Measurements from ENCODE around the gene EVPL.

The EVPL gene

DNA sequence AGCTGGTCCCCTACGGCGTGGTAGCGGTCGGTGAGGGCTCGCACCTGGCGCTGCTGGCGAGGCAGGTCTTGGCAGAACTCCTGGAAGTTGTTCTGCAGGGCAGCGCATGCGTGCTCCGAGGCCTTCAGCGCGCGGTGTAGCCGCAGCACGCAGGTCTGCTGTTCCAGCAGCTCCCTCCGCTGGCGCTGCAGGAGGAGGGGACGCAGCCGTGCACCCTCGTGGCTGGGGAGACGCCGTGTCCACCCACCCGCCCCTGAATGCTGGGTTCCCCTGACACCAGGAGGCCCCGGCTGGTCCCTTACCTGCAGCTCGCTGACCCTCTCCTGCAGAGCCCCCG is 12.2 kb downstream of the EVPL start:
- peak; percentile 91 for DNase-seq

DNA sequence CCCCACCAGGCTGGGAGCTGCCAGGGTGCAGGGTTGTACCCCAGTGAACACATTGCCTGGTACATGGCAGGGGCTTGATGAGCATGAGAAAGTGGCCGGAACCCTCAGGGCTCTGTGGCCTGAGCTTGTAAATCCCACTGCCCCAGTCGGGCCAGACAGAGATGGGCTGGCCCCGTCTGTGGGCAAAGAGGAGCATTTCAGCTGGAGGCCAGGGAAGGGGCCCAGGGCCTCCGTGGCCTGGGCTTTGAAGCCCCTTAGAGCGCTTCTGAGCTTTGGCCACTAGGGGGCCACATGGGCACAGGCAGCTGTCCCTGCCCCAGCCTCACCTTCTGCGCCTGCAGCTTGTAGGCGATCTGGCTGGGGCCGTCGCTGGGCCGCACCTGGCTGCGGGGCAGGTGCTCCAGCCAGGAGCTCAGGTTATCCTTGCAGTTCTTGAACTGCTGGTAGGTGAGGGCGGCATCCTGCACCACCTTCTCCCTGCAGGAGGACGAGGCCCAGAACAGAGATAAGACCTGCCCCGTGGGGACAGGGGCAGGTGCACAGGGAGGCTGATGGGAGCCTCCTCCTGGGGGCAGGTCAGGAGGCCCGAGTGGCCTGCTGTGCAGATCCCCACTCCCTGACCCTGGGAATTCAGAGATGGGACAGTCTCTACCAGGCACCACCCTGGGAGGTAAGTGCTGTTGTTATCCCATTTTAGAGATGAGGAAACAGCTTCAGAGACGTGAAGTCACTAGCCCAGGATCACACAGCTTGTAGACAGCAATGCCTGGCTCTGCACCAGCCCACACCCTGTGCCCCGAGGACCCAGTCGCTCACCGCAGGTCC is 12.8 kb downstream of the EVPL start:
- peak; percentile 97 for DNase-seq

DNA sequence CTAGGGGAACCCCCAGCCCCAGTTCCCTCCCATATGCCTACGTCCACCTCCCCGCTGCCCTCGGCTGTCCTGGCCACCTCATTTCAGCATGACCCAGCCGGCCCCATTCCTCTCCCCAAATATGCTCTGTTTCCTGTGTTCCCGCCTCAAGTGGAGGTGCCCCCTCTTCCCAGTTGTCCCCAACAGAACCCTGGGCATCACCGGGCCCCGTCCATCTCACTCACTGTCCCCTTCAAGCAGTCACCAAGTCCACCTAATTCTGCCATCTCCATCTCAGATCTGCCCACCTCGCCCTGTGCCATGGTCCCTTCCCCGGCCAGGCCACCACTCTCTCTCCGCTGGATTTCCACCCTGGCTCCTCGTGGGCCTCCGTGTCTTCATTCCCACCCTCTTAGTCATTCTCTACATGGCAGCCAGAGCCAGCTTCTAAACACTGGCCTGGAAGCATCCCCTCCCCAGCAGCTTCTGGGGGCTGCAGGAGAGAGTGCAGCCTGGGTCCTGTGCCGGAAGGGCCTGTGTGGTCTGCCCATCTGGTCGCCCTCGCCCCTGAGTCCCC is 13.7 kb downstream of the EVPL start:
- DNase-seq: no peak

DNA sequence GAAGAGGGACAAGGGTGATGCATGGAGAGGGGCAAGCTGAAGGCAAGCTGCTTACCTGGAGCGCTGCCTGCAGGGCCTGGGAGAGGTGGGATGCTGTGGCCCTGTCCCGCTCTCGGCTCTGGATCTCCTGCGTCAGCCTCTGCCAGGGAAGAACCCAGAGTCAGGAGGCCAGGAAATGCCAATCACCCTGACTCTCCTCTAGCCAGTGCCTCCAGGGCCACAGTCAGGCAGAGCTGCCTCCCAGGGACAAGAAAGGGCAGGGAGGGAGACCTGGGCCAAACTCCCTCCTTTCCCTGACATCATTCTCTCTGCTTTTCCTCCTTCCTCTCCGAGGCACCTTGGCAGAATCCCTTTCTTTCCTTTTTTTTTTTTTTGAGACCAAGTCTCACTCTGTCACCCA is 15.2 kb downstream of the EVPL start:
- no peak for DNase-seq

DNA sequence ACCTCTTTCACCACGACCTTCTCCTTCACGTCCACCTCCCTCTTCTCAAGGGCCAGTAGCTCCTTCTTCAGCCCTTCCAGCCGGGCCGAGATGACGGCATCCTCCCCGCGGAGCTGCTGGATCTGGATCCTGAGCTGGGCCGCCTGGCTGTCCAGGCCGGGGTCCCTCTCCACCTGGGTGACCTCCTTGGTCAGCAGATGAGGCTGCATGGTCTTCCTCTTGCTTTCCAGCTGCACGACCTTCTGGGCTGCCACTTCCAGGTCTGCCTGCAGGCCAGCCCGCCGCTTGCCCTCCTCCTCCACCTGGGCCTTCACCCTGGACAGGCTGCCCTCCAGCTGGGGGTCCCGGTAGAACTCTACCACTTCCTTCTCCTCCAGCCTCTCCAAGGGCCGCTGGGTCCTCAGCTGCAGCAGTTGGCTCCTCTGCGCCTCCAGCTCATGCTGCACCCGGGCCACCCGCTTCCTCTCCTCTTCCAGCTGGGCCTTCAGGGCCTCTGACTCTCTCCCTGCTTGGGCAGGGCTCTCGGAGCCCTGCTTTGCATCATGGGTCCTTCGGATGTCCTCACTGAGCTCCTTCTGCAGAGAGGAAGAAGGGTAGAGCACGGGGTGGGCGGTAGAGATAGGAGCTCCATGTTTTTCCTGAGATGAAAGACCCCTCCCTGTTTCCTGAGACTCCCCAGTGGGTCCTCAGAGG is 17.0 kb downstream of the EVPL start:
- DNase-seq: no peak

DNA sequence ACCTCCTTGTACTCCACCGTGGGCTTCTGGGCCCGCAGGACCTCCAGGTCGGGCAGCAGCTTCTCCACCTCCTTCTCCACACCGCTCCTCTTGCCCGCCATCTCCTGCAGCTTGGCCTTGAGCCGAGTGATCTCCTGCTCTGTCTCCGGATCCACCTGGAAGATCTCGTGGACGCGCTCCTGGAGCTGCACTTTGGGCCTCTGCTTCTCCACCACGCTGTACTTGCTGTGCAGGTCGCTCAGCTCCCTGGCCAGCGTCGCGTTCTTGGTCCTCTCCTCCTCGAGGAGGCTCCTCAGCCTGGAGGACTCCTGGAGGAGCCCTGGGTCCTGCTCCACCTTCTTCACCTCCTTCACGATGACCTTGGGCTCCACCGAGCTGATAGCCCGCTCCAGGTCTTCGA is 17.7 kb downstream of the EVPL start:
- no peak for DNase-seq

DNA sequence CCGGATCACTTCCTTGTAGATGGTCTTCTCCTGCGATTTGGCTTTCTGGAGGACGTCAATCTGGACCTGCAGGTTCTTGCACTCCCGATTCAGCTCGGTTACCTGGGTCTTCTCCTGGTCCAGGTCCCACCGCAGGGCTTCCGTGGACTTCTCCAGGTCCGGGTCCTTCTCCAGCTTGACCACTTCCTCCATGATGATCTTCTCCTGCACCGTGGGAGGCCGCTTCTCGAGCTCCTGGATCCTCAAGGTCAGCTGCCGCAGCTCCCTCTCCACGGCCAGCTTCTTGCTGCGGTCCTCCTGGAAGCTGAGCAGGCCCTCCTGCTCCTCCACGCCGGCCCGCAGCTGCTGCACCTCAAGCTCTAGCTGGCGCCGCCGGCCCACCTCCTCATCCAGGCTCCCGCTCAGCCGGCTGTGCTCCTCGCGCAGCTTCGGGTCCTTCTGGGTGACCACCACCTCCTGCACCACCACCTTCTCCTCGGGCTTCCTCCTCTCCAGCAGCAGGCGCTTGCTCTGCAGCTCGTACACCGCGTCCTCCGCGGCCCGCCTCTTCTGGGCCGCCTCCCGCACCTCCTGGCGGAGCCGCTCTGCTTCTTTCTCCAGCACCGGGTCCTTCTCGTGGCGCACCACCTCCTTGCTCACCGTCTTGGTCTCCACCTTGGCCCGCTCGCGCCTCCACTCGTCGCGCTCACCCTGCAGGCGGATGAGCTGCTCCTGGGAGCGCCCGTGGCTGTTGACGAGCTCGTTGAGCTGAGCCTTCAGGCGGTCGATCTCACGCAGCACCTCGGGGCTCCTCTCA is 18.3 kb downstream of the EVPL start:
- no peak for DNase-seq

DNA sequence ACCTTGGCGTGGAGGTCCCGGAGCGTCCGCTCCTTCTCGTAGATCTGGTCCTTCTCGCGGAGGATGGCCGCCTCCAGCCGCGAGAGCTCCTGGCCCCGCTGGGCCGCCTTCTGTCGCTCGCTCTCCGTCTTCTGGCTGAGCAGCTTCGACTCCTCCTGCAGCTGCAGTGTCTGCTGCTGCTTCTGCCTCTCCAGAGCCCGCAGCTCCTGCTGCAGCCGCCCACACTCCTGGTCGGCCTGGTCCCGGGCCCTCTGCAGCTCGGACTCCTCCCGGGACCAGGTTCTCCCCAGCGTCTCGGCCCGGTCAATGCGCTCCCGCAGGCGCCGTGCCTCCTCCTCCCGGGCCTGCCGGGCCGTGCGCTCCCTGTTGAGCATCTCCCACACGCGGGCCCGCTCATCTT is 18.9 kb downstream of the EVPL start:
- DNase-seq: no peak

DNA sequence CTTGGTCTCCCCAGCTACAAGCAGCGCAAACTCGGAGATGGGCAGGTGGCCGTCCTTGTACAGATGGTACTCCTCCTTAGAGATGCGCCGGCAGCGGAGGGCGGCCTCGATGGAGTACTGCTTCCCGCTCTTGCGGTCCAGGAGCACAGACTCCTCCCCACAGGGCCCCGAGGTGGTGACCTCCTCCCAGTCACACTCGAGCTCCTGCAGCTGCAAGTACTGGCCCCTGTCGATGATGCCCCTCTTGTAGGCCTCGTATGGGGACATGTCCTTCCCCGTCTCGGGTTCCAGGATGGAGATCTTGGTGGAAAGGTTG is 19.3 kb downstream of the EVPL start:
- no peak for DNase-seq

DNA sequence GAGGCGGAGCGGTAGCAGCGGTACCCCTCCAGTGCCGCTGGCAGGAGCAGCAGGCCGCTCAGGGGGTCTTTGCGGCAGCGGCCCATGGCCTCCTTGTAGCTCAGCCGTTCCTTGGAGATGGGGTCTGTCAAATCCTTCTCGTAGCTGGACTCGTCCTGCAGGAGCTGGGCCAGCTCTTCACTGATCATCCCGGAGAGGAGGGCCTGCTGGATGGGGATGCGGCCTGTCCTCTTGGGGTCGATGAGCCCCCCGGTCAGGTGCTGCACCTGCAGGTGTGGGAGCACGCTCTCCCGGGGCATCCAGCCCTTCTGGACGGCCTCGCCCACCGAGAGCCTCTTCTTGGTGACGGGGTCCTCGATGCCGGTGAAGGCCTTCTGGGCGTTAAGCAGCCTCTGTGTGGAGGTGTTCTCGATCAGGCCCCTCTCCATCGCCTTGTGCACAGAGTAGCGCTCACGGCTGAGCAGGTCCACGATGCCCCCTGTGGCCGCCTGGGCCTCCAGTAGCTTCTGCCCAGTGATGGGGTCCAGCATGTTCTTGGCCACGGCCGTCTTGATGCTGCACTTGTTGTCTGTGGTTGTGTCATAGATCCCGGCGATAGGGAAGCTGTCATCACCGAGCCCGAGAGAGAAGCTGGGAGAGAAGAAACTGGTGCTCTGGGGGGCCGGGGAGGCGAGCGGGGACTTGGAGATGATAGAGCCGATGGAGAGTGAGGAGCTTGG is 19.8 kb downstream of the EVPL start:
- DNase-seq: no peak

DNA sequence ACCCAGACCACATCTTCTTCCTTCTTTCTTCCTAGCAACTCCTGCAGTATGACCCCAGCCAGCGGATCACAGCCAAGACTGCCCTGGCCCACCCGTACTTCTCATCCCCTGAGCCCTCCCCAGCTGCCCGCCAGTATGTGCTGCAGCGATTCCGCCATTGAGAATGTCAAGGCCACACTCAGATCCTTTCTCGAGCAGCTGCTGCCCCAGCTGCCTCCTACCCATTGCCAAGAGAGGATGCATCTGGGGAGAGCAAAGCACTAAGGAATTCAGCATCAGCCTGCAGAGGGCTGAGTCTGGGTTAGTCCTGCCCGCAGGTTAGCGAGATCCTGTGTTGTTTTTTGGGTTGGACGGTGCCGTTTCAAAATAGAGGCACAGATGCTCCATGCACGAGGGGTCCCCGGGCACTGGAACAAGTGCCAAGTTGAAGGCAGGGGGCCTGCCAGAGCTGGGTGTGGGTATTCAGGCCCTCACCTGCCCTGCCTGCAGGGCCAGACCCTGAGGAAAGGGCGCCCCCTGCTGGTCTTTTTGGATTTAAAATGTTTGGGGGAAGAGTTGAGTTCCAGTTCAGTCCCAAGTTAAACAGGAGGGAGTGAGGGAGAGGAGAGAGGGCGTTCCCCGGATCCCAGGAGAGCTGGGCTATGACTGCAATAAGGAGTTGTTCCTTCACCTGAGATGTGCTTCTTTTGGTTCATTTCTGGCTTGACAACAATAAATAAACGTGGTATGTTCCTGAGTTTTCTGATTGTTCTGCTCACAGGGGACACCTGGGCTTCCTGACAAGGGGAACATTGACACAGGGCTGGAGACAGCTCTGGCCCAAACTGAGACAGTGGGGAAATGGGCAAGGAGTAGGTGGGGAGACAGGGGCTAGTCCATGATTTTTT is 21.6 kb downstream of the EVPL start:
- DNase-seq: peak; percentile 89

DNA sequence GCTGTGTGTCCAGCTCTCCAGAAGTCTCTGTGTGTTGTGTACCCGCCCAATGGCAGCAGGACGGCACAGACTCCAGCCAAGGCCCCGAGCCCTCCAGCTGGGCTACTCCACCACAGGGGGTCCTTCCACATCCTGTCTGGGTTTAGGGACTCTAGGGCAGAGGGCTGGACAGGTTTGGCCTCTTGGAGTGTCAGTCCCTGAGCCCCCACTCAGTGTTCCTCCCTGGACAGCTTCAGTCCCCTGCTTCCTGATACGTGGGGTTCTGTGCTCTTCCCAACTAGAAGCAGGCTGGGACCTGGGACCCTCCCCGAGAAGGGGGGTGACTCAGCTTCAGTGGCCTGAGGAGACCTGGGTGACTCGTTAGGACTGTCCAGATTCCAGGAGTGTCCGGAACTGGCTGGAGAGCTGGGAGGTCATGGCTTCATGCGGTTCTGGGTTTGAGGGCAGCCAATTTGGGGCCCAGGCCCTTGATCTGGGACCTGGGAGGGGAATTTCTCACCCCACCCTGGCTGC is 22.3 kb downstream of the EVPL start:
- no peak for DNase-seq

DNA sequence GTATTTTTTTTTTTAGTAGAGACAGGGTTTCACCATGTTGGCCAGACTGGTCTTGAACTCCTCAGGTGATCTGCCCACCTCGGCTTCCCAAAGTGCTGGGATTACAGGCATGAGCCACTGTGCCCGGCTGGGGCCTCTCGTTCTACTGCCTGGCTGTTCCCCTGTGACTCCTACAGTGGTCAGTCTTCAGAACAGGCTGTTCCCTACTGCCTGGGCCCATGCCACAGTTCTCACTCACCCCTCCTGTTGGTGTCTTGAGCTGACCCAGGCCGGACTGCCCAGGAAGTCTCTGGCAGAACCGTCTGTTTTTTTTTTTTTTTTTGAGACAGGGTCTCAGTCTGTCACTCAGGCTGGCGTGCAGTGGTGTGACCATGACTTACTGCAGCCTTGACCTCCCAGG is 23.2 kb downstream of the EVPL start:
- no peak for DNase-seq

DNA sequence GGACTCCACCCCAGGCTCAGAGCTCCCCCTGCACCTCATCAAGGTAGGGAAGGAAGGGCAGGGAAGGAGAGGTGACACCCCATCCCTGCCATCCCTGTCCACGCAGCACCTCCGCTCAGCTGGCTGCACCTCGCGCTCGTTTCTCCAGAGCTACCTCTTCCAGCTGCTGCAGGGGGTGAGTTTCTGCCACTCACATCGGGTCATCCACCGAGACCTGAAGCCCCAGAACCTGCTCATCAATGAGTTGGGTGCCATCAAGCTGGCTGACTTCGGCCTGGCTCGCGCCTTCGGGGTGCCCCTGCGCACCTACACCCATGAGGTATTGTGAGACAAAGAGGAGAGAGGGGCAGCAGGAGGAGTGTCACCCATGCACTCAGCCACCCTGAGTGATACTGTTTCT is 25.0 kb downstream of the EVPL start:
- no peak for DNase-seq

DNA sequence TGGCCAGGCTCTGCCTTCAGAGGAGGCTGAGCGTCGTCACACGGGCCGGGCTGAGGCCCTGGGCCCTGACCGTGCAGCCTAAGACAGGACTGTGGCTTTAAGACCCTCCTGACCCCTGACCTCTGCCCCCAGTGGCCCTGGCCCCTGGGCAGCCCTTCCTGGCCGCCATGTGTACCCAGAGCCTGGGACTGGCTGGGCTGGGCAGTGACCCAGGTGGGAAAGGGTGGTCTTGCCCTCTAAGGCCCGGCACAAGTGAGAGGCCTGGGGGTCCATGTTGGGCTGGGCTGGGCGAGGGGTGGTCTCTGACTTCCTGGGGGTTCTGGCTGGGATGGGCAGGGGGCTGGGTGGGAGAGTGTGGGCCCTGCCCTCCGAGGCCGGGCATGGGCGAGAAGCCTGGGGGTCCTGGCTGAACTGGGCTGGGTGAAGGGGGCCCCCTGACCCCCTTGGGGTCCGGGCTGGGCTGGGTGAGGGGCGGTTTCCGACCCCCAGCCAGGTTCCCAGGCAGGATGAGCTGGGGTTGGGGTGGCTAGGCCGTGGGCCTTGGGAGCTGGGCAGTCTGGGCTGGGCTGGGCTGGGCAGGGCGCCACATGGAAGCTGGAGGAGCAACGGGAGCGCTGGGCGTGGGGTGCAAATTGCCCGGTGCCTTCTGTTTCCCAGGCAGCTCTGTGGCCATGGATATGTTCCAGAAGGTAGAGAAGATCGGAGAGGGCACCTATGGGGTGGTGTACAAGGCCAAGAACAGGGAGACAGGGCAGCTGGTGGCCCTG is 26.2 kb downstream of the EVPL start, which contains the start of gene CDK3:
TSS of gene CDK3 (plus strand) at position 101 of the 767 bp plus-strand sequence. CDS start at position 672, 571 bp downstream.
- DNase-seq: no peak

DNA sequence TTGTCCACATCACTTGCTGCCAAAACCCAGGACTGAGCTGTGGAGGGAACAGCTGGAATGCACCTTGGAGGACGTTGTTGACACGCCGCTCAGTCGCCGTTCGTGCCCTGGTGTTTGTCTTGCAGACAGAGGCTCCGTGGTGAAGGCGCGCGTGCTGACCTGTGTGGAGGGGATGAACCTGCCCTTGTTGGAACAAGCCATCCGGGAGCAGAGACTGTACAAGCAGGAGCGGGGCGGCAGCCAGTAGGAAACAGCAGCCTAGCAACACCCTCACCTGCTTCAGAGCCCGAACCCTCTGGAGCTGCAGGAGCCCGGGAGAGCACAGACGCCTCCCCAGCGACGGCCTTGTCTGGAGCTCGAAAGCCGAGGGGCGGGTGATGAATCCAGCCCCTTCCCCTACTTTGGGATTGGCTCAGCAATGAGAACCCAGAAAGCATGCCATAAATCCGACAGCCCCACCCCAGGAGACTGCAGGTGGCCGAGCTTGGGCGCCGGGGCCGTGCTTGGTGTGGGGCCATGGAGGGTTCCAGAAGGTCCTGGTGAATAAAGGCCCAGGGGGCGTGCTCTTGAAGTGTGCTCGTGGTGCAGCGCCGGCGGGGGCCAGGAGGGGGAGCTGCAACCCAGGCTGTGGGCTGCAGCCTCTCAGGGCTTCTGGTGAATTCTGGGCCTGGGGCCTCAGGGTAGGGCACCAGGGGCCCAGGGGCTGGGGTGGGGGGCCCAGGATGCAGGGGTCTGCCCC is 26.9 kb downstream of the EVPL start:
- DNase-seq: peak; percentile 61

DNA sequence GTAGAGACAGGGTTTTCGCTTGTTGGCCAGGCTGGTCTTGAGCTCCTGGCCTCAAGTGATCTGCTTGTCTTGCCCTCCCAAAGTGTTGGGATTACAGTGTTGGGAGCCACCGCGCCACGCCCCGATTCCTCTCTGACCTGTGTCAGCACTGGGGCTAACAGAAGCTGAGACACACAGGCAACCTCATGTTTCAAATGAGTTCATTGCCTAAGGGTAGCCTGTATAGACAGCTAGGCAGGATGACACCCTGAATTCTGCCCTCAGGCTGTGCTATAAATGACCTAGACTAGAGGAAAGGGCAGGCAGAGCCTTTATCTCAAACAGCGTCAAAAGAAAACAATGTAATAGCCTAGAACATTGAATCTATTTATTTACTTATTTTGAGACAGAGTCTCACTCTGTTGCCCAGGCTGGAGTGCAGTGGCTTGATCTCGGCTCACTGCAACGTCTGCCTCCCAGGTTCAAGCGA is 28.7 kb downstream of the EVPL start:
- DNase-seq: no peak

DNA sequence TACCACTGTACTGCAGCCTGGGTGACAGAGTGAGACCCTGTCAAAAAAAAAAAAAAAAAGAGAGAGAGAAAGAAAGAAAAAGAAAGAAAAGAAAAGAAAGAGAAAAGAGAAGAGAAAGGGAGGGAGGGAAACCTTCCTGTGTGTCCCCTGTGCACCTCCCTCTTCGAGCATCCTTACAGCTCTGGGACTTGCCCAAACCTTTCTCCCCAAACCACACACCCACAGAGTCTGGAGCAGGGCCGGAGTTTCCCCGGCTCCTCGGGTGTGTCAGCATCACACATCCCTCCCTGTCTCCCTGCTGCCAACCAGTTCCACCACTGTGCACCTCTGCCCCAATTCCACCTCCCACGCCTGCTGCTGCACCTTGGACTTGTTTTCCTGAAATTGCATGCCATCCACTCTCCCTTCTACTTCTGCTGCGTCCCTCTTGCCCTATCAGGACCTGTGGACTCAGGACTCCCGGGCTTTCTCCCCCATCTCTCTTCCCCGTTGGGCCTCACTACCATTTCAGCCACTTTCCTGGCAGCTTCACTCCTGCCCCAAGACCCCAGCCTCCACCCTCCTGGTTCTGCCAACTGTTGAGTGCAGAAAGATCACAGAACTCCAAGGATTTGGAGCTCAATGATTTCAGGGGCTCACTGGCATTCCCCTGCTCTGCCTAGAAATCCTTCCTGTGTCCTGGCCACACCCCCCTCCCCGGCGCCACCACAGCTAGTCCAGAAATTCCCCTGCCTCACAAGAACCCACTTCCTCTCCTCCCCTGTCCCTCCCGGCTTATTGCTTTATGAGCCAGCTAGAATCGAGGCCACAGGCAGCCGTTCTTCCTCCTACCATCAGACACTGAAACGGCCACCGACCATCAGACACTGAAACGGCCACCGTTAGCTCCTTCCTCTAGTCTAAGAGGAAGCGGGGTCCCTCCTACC is 30.2 kb downstream of the EVPL start:
- no peak for DNase-seq
